Ectodermal cell (in vitro differentiated cells): Measurements from ENCODE around the gene MKS1.

ENCODE experiments used
- H3K27ac ChIP-seq: 2 replicates; pipeline ENCODE4 v1.7.0; 2013; ENCODE audit warnings: mild to moderate bottlenecking, low read depth, low read length; ENCODE audit not compliant: insufficient read depth, poor library complexity, severe bottlenecking
- H3K27me3 ChIP-seq: 2 replicates; pipeline ENCODE4 v1.7.0; 2013; ENCODE audit warnings: mild to moderate bottlenecking, low read length; ENCODE audit not compliant: insufficient read depth, control insufficient read depth, poor library complexity, severe bottlenecking
- H3K36me3 ChIP-seq: one replicate; pipeline ENCODE4 v1.7.0; 2013; ENCODE audit warnings: low read length; ENCODE audit not compliant: control insufficient read depth, insufficient read depth
- H3K4me1 ChIP-seq: one replicate; pipeline ENCODE4 v1.7.0; 2013; ENCODE audit warnings: low read length; ENCODE audit not compliant: control insufficient read depth, insufficient read depth
- H3K4me3 ChIP-seq: 2 replicates; pipeline ENCODE4 v1.7.0; 2013; ENCODE audit warnings: low read depth, low read length, control low read depth; ENCODE audit not compliant: insufficient read depth
- H3K9me3 ChIP-seq: 2 replicates; pipeline ENCODE4 v1.7.0; 2013; ENCODE audit warnings: mild to moderate bottlenecking, low read length, moderate library complexity; ENCODE audit not compliant: control insufficient read depth
- WGBS, 2 experiments: methylation state at CpG; one replicate each; pipeline ENCODE4 v1.1.7; 2013; ENCODE audit warnings: missing lambda C conversion rate in 2 of 2; 5-methylcytosine and 5-hydroxymethylcytosine counted together

Gene MKS1

DNA sequence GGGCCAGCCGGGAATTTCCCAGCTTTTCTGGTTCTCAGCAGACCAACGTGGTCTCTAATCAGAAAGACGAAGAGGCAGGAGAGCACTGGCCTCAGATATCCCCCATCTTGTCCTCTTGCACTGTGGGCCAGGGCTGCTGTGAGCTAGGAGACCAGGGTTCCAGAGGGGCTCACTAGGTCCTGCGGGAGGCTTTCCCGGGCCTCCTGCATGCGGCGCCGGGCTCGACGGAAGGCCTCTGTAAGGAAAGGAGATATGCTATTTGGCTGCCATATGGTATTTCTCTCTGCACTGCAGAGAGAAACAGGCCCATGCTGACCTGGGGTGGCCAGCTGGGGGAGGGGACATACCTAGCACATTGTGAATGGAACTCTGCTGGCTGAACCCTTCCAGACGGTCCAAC is 13.1 kb downstream of the MKS1 start:
- Histone ChIP-seq H3K36me3 (peaks cover 11% of the 10 kb centered on the region), H3K9me3 (no peaks in the 10 kb centered on the region), H3K27me3 (no peaks in the 10 kb centered on the region), H3K27ac (no peak overlapping the region), H3K4me1 (no peaks in the 10 kb centered on the region), H3K4me3 (no peak overlapping the region)
- 92 to 94% methylated on average over 11 of the region's 11 CpGs for WGBS, 2 experiments

DNA sequence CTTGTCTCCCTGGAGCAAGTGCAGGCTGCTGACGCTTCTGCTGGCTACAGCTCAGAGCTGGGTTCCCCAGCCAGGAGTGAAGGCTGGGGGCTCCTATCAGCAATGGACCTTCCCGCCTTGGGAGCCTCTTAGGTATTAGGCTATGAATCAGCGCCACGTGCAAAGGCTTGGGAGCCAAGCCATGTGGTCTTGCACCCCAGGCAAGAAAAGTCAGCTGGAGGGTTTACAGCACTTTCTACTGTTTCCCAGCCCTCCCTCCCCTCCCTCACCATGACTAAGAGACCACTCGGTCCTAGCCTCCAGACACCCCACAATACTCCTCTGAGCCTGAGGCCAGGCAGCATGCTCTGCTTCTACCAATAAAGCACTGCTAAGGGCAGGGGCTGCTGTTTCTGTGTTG is 14.3 kb downstream of the MKS1 start:
- no peaks in the 10 kb centered on the region for H3K4me1 ChIP-seq
- H3K27me3 ChIP-seq = no peaks in the 10 kb centered on the region
- no peaks in the 10 kb centered on the region for H3K9me3 ChIP-seq
- no peak overlapping the region for H3K27ac ChIP-seq
- no peak overlapping the region for H3K4me3 ChIP-seq
- WGBS, 2 experiments = 90 to 97% methylated on average over 5 of the region's 5 CpGs
- H3K36me3 ChIP-seq = peaks cover 5% of the 10 kb centered on the region

DNA sequence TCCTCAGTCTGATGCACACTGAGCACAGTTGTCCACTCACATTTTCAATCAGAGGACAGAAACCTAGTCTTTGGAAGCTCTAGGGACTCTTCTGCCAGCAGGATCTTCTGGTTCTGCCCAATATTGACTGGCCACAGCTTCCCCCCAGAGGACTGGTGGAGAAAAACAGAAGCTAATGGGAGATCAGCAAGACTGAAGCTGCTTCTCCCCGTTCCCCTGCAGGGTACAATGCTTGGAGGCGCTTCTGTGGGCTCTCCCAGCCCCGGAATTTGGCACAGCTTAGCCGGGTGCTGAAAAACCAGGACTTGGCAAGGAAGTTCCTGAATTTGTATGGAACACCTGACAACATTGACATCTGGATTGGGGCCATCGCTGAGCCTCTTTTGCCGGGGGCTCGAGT is 16.2 kb downstream of the MKS1 start:
- Histone ChIP-seq H3K9me3 (no peaks in the 10 kb centered on the region), H3K4me1 (no peaks in the 10 kb centered on the region), H3K27me3 (no peaks in the 10 kb centered on the region), H3K4me3 (no peak overlapping the region), H3K27ac (no peak overlapping the region), H3K36me3 (no peaks in the 10 kb centered on the region)
- 89 to 92% methylated on average over 7 of the region's 7 CpGs for WGBS, 2 experiments

DNA sequence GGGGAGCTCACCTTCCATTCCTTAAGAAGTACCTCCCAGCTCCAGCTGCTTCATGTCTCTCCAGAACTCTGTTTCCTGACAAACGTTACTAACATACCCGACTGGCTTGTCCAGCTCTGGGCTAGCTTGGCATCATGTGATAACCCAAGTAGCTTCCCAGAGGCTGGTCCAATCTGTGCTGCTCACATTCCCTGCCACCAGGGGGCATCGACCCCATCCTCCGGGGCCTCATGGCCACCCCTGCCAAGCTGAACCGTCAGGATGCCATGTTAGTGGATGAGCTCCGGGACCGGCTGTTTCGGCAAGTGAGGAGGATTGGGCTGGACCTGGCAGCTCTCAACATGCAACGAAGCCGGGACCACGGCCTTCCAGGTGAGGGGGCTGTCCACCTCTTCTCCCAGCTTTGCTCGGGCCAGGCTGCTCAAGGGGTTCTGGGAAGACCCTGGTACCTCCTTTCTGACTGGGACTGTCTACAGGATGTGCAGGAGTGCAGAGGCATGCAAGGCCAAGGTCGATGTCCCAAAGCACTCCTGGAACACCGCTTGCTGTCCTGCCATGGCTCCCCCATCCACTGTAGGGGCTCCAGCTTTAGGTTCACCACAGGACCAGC is 18.9 kb downstream of the MKS1 start:
- Histone ChIP-seq H3K4me1 (no peaks in the 10 kb centered on the region), H3K36me3 (no peaks in the 10 kb centered on the region), H3K27me3 (no peaks in the 10 kb centered on the region), H3K9me3 (no peaks in the 10 kb centered on the region), H3K4me3 (no peak overlapping the region), H3K27ac (no peak overlapping the region)
- 63 to 67% methylated on average over 14 of the region's 14 CpGs for WGBS, 2 experiments

DNA sequence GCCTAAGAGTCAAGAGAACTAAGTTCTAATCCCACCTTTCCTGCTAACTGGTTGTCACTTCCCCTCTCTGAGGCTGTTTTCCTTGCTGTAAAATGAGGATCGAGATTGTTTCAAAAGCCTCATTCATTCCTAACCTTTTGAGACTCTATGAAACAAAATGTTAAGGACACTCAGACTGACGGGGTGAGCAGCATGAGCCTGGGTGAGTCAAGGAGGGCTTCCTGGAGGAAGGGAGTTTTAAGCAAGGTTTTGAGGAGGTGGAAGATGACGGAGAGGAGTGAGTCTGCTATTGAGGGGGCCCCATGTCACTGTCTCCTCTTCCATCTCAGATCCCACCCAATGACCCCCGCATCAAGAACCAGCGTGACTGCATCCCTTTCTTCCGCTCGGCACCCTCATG is 22.4 kb downstream of the MKS1 start:
- Histone ChIP-seq H3K36me3 (no peaks in the 10 kb centered on the region), H3K4me3 (no peak overlapping the region), H3K4me1 (no peaks in the 10 kb centered on the region), H3K9me3 (no peaks in the 10 kb centered on the region), H3K27ac (no peak overlapping the region), H3K27me3 (no peaks in the 10 kb centered on the region)
- WGBS, 2 experiments = 91 to 94% methylated on average over 7 of the region's 7 CpGs

DNA sequence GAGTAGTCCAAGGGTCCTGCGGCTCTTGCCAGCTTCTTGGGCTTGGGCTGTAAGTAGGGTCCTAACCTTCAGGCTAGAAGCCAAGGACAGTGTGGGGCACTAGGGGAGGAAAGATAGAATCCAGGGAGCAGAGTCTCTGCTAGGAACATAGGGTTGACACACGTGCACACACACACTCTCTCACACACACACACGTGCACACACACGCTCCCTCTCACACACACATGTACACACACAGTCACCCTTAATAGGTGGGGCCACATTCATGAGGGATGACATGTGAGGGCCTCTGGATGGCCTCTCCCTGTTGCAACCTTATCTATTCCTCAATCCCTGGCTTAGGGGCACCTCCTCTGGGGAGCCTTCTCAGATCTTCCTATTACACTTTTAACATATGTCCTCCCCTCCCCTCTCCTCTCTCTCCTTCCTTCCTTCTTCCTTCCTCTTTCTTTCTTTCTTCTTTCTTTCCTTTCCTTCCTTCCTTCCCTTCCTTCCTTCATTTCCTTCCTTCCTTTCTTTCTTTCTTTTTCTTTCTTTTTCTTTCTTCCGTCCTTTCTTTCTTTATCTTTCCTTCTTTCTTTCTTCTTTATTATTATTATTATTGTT is 23.4 kb downstream of the MKS1 start:
- H3K9me3 ChIP-seq = no peaks in the 10 kb centered on the region
- no peaks in the 10 kb centered on the region for H3K27me3 ChIP-seq
- no peaks in the 10 kb centered on the region for H3K4me1 ChIP-seq
- 79 to 82% methylated on average over 4 to 5 of the region's 5 CpGs for WGBS, 2 experiments
- H3K4me3 ChIP-seq = no peak overlapping the region
- H3K36me3 ChIP-seq = no peaks in the 10 kb centered on the region
- H3K27ac ChIP-seq = no peak overlapping the region

DNA sequence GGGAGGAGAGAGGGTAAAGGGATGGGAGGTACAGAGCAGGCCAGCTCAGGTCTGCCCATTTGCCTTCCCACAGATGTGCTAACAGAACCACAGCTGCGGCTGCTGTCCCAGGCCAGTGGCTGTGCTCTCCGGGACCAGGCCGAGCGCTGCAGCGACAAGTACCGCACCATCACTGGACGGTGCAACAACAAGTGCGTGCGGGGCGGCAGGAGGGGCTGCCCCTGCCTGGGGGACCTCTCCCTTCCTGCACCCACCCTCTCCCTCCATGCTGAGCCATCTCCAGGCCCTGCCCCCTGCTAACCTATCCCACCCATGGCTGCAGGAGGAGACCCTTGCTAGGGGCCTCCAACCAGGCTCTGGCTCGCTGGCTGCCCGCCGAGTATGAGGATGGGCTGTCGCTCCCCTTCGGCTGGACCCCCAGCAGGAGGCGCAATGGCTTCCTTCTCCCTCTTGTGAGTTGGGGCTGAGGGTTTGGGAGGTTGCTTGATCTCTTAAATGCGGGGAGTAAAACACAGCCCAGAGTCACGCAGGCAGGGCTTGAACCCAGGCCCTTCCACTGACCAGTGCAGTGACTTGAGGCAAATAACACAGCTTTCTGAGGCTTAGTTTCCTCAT is 25.3 kb downstream of the MKS1 start:
- H3K27ac ChIP-seq = no peak overlapping the region
- H3K36me3 ChIP-seq = no peaks in the 10 kb centered on the region
- WGBS, 2 experiments = 89 to 90% methylated on average over 18 of the region's 18 CpGs
- no peaks in the 10 kb centered on the region for H3K9me3 ChIP-seq
- H3K27me3 ChIP-seq = no peaks in the 10 kb centered on the region
- no peak overlapping the region for H3K4me3 ChIP-seq
- H3K4me1 ChIP-seq = no peaks in the 10 kb centered on the region

GRCh38 chr17:58192612-58193011 is 26.4 kb downstream of the MKS1 start, which contains the start of gene EPX:
EPX (plus strand) TSS chr17:58192726; CDS start chr17:58192847, 121 bp downstream.
- no peaks in the 10 kb centered on the region for H3K36me3 ChIP-seq
- H3K4me1 ChIP-seq = no peaks in the 10 kb centered on the region
- H3K27ac ChIP-seq = no peak within 1 kb of the TSS
- no peaks in the 10 kb centered on the region for H3K9me3 ChIP-seq
- H3K27me3 ChIP-seq = no peaks in the 10 kb centered on the region
- no peak within 1 kb of the TSS for H3K4me3 ChIP-seq
- 57 to 65% methylated on average over 6 of the region's 6 CpGs for WGBS, 2 experiments

GRCh38 chr17:58191241-58191896 is 27.7 kb downstream of the MKS1 start:
- H3K4me3 ChIP-seq = no peak overlapping the region
- no peaks in the 10 kb centered on the region for H3K36me3 ChIP-seq
- H3K27me3 ChIP-seq = no peaks in the 10 kb centered on the region
- 75 to 76% methylated on average over 14 of the region's 14 CpGs for WGBS, 2 experiments
- no peak overlapping the region for H3K27ac ChIP-seq
- H3K9me3 ChIP-seq = no peaks in the 10 kb centered on the region
- no peaks in the 10 kb centered on the region for H3K4me1 ChIP-seq

DNA sequence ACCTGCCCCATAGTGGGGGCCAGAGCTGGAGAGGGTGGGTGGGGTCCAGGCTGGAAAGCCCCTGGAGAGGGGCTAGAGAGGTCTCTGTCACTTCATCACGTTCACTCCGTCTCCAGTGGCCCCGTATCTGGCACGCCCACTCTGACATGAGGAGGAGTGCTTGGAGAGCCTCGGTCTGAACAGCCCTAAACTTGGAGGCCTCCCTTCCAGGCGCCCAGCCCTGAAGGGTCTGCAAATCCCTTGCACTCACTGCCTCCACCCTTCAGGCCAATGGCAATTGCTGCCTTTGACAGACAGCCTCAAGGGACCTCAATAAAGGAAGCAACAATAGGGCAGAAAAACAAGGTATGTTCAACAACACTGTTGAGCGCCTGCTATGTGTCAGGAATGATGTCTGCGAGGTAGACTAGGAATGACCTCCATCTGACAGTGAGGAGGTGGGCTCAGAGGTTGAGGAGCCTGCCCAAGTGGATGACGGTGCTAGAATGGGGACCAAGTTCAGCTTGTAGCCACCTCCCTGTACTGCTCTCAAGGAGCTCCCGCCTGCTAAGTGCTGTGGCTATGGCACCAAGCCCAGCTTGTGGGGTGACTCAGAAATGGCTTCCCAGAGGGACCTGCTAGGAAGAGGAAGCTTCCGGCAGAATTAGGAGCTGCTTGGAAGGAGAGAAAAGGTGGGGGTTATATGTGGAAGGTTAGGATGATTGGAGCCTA is 29.5 kb downstream of the MKS1 start:
- Histone ChIP-seq H3K4me1 (no peaks in the 10 kb centered on the region), H3K9me3 (no peaks in the 10 kb centered on the region), H3K4me3 (no peak overlapping the region), H3K36me3 (no peaks in the 10 kb centered on the region), H3K27ac (no peak overlapping the region), H3K27me3 (no peaks in the 10 kb centered on the region)
- 86 to 88% methylated on average over 11 of the region's 11 CpGs for WGBS, 2 experiments
